SK-N-SH (cell line): ENCODE results near the gene CLEC9A. TPM values are rescaled to one million over a fixed set of nuclear protein-coding genes. Genes with fewer than 3 reads are reported as not detected.

Experiments
- CTCF ChIA-PET: fragments of 300-600, 350-600 bp; formaldehyde crosslinking; extraction: SDS; loops from one replicate; lab custom pipeline; 2021; lab: Yijun Ruan, JAX
- POLR2A ChIA-PET: fragments of 350-600 bp; sonication (Branson Sonifier 250); formaldehyde crosslinking; extraction: SDS; loops from one replicate; lab custom pipeline; 2020; ENCODE audit warnings: antibody characterized with exemption, inconsistent platforms; lab: Yijun Ruan, JAX
- DNase-seq: peaks from one replicate; pipeline ENCODE4 v3.0.0; 2012
- H2AFZ ChIP-seq: fragments of 200-600 bp; sonication (generic); 2 replicates; pipeline ENCODE4 v1.8.1; 2016; ENCODE audit warnings: antibody characterized with exemption, mild to moderate bottlenecking, low read depth
- H3F3A ChIP-seq: fragments of 200-600 bp; sonication (generic); replicated peaks from 2 replicates; pipeline ENCODE3; 2016; ENCODE audit warnings: antibody characterized with exemption, mild to moderate bottlenecking; ENCODE audit not compliant: insufficient read depth
- H3K27ac ChIP-seq, 2 experiments: fragments of 200-500 bp in 1 of 2; fragments of 200-600 bp in 1 of 2; sonication (Bioruptor generic) in 1 of 2; sonication (generic), shearing (Covaris generic) in 1 of 2; 2 replicates each; pipeline versions ENCODE4 v1.5.1 to v1.6.1; 2014 to 2016; ENCODE audit warnings: low read depth in 2 of 2, inconsistent platforms in 1 of 2, low read length in 1 of 2, mild to moderate bottlenecking in 1 of 2, mixed read lengths in 1 of 2
- H3K27me3 ChIP-seq: fragments of 200-600 bp; sonication (generic), shearing (Covaris generic); 2 replicates; pipeline ENCODE4 v1.6.1; 2016; ENCODE audit warnings: mixed run types; ENCODE audit not compliant: insufficient read depth
- H3K36me3 ChIP-seq, 2 experiments: fragments of 200-500 bp in 1 of 2; fragments of 200-600 bp in 1 of 2; sonication (Bioruptor generic) in 1 of 2; sonication (generic) in 1 of 2; replicated peaks in 1 of 2; 2 replicates each; pipeline versions ENCODE3 to v1.5.1; 2014 to 2016; ENCODE audit warnings: low read length in 1 of 2, mild to moderate bottlenecking in 1 of 2; ENCODE audit not compliant: insufficient read depth in 2 of 2, control insufficient read depth in 1 of 2
- H3K4me1 ChIP-seq, 2 experiments: fragments of 200-500 bp in 1 of 2; fragments of 200-600 bp in 1 of 2; sonication (Bioruptor generic) in 1 of 2; sonication (generic), shearing (Covaris generic) in 1 of 2; 2 replicates each; pipeline versions ENCODE4 v1.5.1 to v1.6.1; 2014 to 2016; ENCODE audit warnings: low read depth in 1 of 2, low read length in 1 of 2, mixed run types in 1 of 2; ENCODE audit not compliant: insufficient read depth in 2 of 2, control insufficient read depth in 1 of 2
- H3K4me2 ChIP-seq: fragments of 200-600 bp; sonication (generic), shearing (Covaris generic); 2 replicates; pipeline ENCODE4 v1.6.1; 2017; ENCODE audit warnings: mixed run types
- H3K4me3 ChIP-seq, 2 experiments: fragments of 200-500 bp in 1 of 2; fragments of 200-600 bp in 1 of 2; sonication (Bioruptor generic) in 1 of 2; sonication (generic), shearing (Covaris generic) in 1 of 2; 2 replicates each; pipeline versions ENCODE4 v1.5.1 to v1.8.1; 2014 to 2016; ENCODE audit warnings: low read depth in 2 of 2, inconsistent platforms in 1 of 2, low read length in 1 of 2, mild to moderate bottlenecking in 1 of 2, mixed read lengths in 1 of 2, moderate library complexity in 1 of 2
- H3K79me2 ChIP-seq: fragments of 200-600 bp; sonication (generic); 2 replicates; pipeline ENCODE4 v1.8.1; 2017; ENCODE audit warnings: mild to moderate bottlenecking; ENCODE audit not compliant: insufficient read depth
- H3K9ac ChIP-seq: fragments of 200-600 bp; sonication (generic); 2 replicates; pipeline ENCODE4 v1.6.1; 2017; ENCODE audit warnings: mixed run types
- H3K9me2 ChIP-seq: fragments of 200-600 bp; sonication (generic); 2 replicates; pipeline ENCODE4 v1.6.1; 2017; ENCODE audit warnings: mixed run types
- H3K9me3 ChIP-seq: fragments of 200-600 bp; sonication (generic); 2 replicates; pipeline ENCODE4 v1.6.1; 2017; ENCODE audit warnings: mixed run types, mild to moderate bottlenecking, moderate library complexity
- H4K20me1 ChIP-seq: fragments of 200-600 bp; sonication (generic); 2 replicates; pipeline ENCODE4 v1.6.1; 2017; ENCODE audit warnings: mild to moderate bottlenecking, mixed run types; ENCODE audit not compliant: insufficient read depth
- CHD2 ChIP-seq: fragments of 150-350 bp; IDR thresholded peaks from 2 replicates; pipeline ENCODE4 v1.6.1; 2018; ENCODE audit warnings: low read length; ENCODE audit not compliant: partially characterized antibody
- FOXJ3 ChIP-seq: sonication (generic); formaldehyde crosslinking; IDR thresholded peaks from 2 replicates; pipeline ENCODE4 v1.5.1; 2020; ENCODE audit warnings: mild to moderate bottlenecking, missing genetic modification reagents
- GATA2 ChIP-seq: sonication (generic); formaldehyde crosslinking; IDR thresholded peaks from 2 replicates; pipeline ENCODE4 v1.5.0; 2020; ENCODE audit warnings: mild to moderate bottlenecking, missing genetic modification reagents
- RAD21 ChIP-seq: IDR thresholded peaks from 2 replicates; pipeline ENCODE4 v1.6.1; 2012; ENCODE audit warnings: mild to moderate bottlenecking, low read length
- RXRA ChIP-seq: IDR thresholded peaks from 2 replicates; pipeline ENCODE4 v1.4.0; 2012; ENCODE audit warnings: low read depth, mild to moderate bottlenecking, borderline replicate concordance
- SIN3A ChIP-seq: IDR thresholded peaks from 2 replicates; pipeline ENCODE4 v1.6.1; 2012; ENCODE audit warnings: low read depth, mild to moderate bottlenecking, low read length, moderate library complexity, borderline replicate concordance
- TCF12 ChIP-seq: IDR thresholded peaks from 2 replicates; pipeline ENCODE4 v1.4.0; 2012
- TEAD4 ChIP-seq: IDR thresholded peaks from 2 replicates; pipeline ENCODE4 v1.4.0; 2012; ENCODE audit warnings: mild to moderate bottlenecking, borderline replicate concordance; ENCODE audit not compliant: insufficient read depth
- YY1 ChIP-seq: IDR thresholded peaks from 2 replicates; pipeline ENCODE4 v1.4.0; 2012; ENCODE audit warnings: low read depth, mild to moderate bottlenecking
- WGBS: methylation state at CpG from one replicate; pipeline ENCODE4 v1.1.6; 2017; ENCODE audit warnings: low lambda C conversion rate; 5-methylcytosine and 5-hydroxymethylcytosine counted together
- polyA plus RNA-seq, 3 experiments: library from polyadenylated mRNA; depleted of rRNA; stranded (reverse); fragments of >200 nt; gene quantifications; 2 replicates each; pipeline ENCODE4 v1.2.3, GENCODE V29; 2012
- TF ChIP-seq, protein P1 (sequence below): IDR thresholded peaks from 2 replicates; pipeline ENCODE4 v1.6.1; 2012; ENCODE audit warnings: mild to moderate bottlenecking, low read depth, low read length, moderate library complexity
- TF ChIP-seq, protein P2 (sequence below): fragments of 150-350 bp; IDR thresholded peaks from 2 replicates; pipeline ENCODE4 v1.6.1; 2016; ENCODE audit warnings: mild to moderate bottlenecking, low read depth, low read length
- TF ChIP-seq, protein P3 (sequence below): IDR thresholded peaks from 2 replicates; pipeline ENCODE4 v1.4.0; 2012; ENCODE audit warnings: low read depth

Gene CLEC9A
- polyA plus RNA-seq, 1 of the 3 experiments (the other 2 are of a cell fraction): not detected

DNA sequence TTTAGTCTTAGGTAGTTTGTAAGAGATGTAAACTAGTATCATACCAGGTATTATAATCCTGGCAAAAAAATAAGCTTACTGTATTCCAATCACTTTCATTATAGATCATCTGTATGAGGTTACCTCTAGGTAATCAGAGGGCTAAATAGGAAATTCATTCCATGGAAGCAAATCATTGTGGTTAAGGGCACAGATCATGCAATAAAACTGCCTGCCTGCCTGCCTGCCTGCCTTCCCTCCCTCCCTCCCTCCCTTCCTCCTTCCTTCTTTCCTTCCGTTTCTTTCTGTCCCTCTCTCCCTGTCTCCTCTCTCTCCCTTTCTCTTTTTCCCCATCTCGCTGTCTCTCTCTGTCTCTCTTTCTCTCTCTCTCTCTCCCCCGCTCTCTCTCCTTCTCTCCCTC lies 3.2 kb upstream of the CLEC9A start:
- Histone ChIP-seq H3K4me2 (no peak overlapping the region), H3F3A (no peaks in the 10 kb centered on the region), H3K27ac (no peak overlapping the region), H3K9ac (no peak overlapping the region), H3K4me3 (no peak overlapping the region), H3K4me1 (no peaks in the 10 kb centered on the region), H3K9me2 (no peaks in the 10 kb centered on the region), H3K79me2 (no peaks in the 10 kb centered on the region), H4K20me1 (no peaks in the 10 kb centered on the region), H3K36me3 (no peaks in the 10 kb centered on the region), H3K9me3 (no peaks in the 10 kb centered on the region), H3K27me3 (no peaks in the 10 kb centered on the region), H2AFZ (no peak overlapping the region)
- POLR2A ChIA-PET: no interaction called here
- 20% methylated on average over 3 of the region's 3 CpGs for WGBS
- DNase-seq: no peak
- no peak for TF ChIP-seq SIN3A
- no peak for TF ChIP-seq CHD2
- TF ChIP-seq, protein P1, sequence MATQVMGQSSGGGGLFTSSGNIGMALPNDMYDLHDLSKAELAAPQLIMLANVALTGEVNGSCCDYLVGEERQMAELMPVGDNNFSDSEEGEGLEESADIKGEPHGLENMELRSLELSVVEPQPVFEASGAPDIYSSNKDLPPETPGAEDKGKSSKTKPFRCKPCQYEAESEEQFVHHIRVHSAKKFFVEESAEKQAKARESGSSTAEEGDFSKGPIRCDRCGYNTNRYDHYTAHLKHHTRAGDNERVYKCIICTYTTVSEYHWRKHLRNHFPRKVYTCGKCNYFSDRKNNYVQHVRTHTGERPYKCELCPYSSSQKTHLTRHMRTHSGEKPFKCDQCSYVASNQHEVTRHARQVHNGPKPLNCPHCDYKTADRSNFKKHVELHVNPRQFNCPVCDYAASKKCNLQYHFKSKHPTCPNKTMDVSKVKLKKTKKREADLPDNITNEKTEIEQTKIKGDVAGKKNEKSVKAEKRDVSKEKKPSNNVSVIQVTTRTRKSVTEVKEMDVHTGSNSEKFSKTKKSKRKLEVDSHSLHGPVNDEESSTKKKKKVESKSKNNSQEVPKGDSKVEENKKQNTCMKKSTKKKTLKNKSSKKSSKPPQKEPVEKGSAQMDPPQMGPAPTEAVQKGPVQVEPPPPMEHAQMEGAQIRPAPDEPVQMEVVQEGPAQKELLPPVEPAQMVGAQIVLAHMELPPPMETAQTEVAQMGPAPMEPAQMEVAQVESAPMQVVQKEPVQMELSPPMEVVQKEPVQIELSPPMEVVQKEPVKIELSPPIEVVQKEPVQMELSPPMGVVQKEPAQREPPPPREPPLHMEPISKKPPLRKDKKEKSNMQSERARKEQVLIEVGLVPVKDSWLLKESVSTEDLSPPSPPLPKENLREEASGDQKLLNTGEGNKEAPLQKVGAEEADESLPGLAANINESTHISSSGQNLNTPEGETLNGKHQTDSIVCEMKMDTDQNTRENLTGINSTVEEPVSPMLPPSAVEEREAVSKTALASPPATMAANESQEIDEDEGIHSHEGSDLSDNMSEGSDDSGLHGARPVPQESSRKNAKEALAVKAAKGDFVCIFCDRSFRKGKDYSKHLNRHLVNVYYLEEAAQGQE: no peak
- no peak for TF ChIP-seq FOXJ3
- no peak for TF ChIP-seq TEAD4
- TF ChIP-seq, protein P2, sequence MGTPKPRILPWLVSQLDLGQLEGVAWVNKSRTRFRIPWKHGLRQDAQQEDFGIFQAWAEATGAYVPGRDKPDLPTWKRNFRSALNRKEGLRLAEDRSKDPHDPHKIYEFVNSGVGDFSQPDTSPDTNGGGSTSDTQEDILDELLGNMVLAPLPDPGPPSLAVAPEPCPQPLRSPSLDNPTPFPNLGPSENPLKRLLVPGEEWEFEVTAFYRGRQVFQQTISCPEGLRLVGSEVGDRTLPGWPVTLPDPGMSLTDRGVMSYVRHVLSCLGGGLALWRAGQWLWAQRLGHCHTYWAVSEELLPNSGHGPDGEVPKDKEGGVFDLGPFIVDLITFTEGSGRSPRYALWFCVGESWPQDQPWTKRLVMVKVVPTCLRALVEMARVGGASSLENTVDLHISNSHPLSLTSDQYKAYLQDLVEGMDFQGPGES: no peak
- TF ChIP-seq TCF12: no peak
- TF ChIP-seq YY1: no peak
- no peak for TF ChIP-seq GATA2
- CTCF ChIA-PET: no interaction called here

DNA sequence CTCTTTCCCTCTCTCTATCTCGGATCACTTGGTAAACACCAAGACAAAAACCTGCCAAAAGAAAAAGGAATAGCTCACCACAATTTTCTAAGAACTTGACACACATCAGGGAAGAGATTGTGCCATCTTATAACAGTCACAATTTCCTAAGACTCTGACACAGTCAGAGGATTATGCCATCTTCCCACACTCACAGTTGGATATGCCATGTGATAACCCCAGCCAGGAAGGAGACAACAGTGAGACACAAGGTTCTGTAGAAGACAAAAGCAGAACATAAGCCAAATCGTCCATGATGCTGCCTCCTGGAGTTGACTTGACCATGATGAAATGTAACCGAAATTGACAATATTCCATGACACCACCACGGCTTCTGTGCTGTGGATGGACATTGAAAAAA lies 2.8 kb upstream of the CLEC9A start:
- H3K4me3 ChIP-seq: no peak overlapping the region
- WGBS: 17% methylated on average over 4 of the region's 4 CpGs

More for the DNA sequence above, 2.8 kb upstream of the CLEC9A start:
- TF ChIP-seq RAD21 (no peak), RXRA (no peak)
- TF ChIP-seq, protein P2: no peak
- TF ChIP-seq, protein P1: no peak
- TF ChIP-seq, protein P3, sequence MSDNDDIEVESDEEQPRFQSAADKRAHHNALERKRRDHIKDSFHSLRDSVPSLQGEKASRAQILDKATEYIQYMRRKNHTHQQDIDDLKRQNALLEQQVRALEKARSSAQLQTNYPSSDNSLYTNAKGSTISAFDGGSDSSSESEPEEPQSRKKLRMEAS: no peak
- H3K36me3 ChIP-seq: no peaks in the 10 kb centered on the region
- no peaks in the 10 kb centered on the region for H3K9me2 ChIP-seq
- ChIA-PET CTCF (no interaction called here), POLR2A (no interaction called here)
- no peak overlapping the region for H2AFZ ChIP-seq
- H3K27me3 ChIP-seq: no peaks in the 10 kb centered on the region
- H3K27ac ChIP-seq: no peak overlapping the region
- no peak overlapping the region for H3K4me2 ChIP-seq
- no peaks in the 10 kb centered on the region for H3K4me1 ChIP-seq
- DNase-seq: no peak
- no peaks in the 10 kb centered on the region for H3K79me2 ChIP-seq
- H4K20me1 ChIP-seq: no peaks in the 10 kb centered on the region
- no peak overlapping the region for H3K9ac ChIP-seq
- H3F3A ChIP-seq: no peaks in the 10 kb centered on the region
- H3K9me3 ChIP-seq: no peaks in the 10 kb centered on the region
